Progenitor cell of endocrine pancreas (in vitro differentiated cells): ENCODE measurements around the gene ARID1B. TPM values are rescaled to one million over a fixed set of nuclear protein-coding genes. Genes with fewer than 3 reads are reported as not detected.

ENCODE experiments used
- DNase-seq: peaks from one replicate; pipeline ENCODE4 v3.0.0; 2021; ENCODE audit warnings: low spot score; ENCODE audit not compliant: unreplicated experiment
- H3K27ac Mint-ChIP-seq: 2 replicates; pipeline ENCODE4 v1.8.0; 2021; ENCODE audit warnings: mild to moderate bottlenecking, moderate library complexity, mixed read lengths
- H3K27me3 Mint-ChIP-seq: 2 replicates; pipeline ENCODE4 v1.8.0; 2021; ENCODE audit warnings: mixed read lengths
- H3K36me3 Mint-ChIP-seq: 2 replicates; pipeline ENCODE4 v1.8.0; 2022; ENCODE audit warnings: mixed read lengths; ENCODE audit not compliant: insufficient read depth
- H3K4me1 Mint-ChIP-seq: 2 replicates; pipeline ENCODE4 v1.8.0; 2021; ENCODE audit warnings: low read depth, mixed read lengths
- H3K4me3 Mint-ChIP-seq: 2 replicates; pipeline ENCODE4 v1.8.0; 2021; ENCODE audit warnings: low read depth, mild to moderate bottlenecking, moderate library complexity, mixed read lengths
- H3K9me3 Mint-ChIP-seq: 2 replicates; pipeline ENCODE4 v1.8.0; 2021; ENCODE audit warnings: low read depth, mixed read lengths
- CTCF ChIP-seq: fragments of 200-600 bp; sonication (generic); IDR thresholded peaks from one replicate; pipeline ENCODE4 v1.5.0; 2021; ENCODE audit warnings: antibody characterized with exemption, mild to moderate bottlenecking; ENCODE audit not compliant: unreplicated experiment
- total RNA-seq: library from RNA; stranded (reverse); gene quantifications from 2 replicates; pipeline ENCODE4 v1.2.1, GENCODE V29; 2021

Gene ARID1B
- total RNA-seq, 1 donor from 2014 or later, result 152 TPM

- H3K27me3 Mint-ChIP-seq, result no peaks in the 10 kb centered on the region
- peaks cover 1% of the 10 kb centered on the region for H3K36me3 Mint-ChIP-seq
- no peaks in the 10 kb centered on the region for H3K9me3 Mint-ChIP-seq
- DNase-seq, result no peak
- TF ChIP-seq CTCF, result no peak
- H3K4me3 Mint-ChIP-seq, result no peak overlapping the region
- H3K27ac Mint-ChIP-seq, result peak overlapping the region; percentile 37
- H3K4me1 Mint-ChIP-seq, result peaks cover 27% of the 10 kb centered on the region
Measured at GRCh38 chr6:156949376-156949775, 172.2 kb downstream of the ARID1B start.

DNA sequence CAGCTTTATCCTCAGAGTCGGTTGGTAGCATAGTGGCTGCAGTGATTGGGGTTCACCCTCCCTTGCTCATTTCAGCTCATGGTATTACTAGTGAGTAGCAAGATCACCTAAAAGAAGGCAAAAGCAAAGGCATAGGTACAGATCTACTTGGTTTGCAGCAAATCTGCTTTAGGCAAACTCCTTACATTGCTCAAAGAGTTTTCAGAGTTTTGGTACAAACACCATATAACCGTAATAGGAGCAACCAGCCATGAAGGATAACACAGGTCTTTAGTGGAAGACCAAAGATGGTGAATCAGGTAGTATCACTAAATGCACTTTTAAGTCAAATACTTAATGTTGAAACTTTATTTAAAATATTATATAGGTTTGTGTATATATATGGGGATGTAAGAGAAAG is 172.9 kb downstream of the ARID1B start:
- Mint-ChIP-seq H3K4me3 (no peak overlapping the region), H3K27ac (no peak overlapping the region), H3K4me1 (peaks cover 32% of the 10 kb centered on the region), H3K27me3 (no peaks in the 10 kb centered on the region), H3K36me3 (peaks cover 1% of the 10 kb centered on the region), H3K9me3 (no peaks in the 10 kb centered on the region)
- no peak for TF ChIP-seq CTCF
- no peak for DNase-seq

- peak overlapping the region; percentile 54 for H3K27ac Mint-ChIP-seq
- H3K4me3 Mint-ChIP-seq, result no peak overlapping the region
- H3K36me3 Mint-ChIP-seq, result no peaks in the 10 kb centered on the region
- no peaks in the 10 kb centered on the region for H3K9me3 Mint-ChIP-seq
- DNase-seq, result no peak
- no peak for TF ChIP-seq CTCF
- peaks cover 33% of the 10 kb centered on the region for H3K4me1 Mint-ChIP-seq
- no peaks in the 10 kb centered on the region for H3K27me3 Mint-ChIP-seq
Measured at GRCh38 chr6:156950531-156950930, 173.4 kb downstream of the ARID1B start.

GRCh38 chr6:156952401-156952800 is 175.2 kb downstream of the ARID1B start:
- Mint-ChIP-seq H3K9me3 (no peaks in the 10 kb centered on the region), H3K27me3 (no peaks in the 10 kb centered on the region), H3K4me3 (no peak overlapping the region), H3K27ac (peak overlapping the region; percentile 62), H3K36me3 (no peaks in the 10 kb centered on the region), H3K4me1 (peaks cover 29% of the 10 kb centered on the region)
- DNase-seq, result no peak
- TF ChIP-seq CTCF, result no peak

- no peak for DNase-seq
- peaks cover 29% of the 10 kb centered on the region for H3K4me1 Mint-ChIP-seq
- H3K27me3 Mint-ChIP-seq, result no peaks in the 10 kb centered on the region
- no peaks in the 10 kb centered on the region for H3K9me3 Mint-ChIP-seq
- peak overlapping the region; percentile 86 for H3K27ac Mint-ChIP-seq
- no peaks in the 10 kb centered on the region for H3K36me3 Mint-ChIP-seq
- no peak overlapping the region for H3K4me3 Mint-ChIP-seq
- TF ChIP-seq CTCF, result no peak
Measured at GRCh38 chr6:156953127-156953478, 175.9 kb downstream of the ARID1B start.
